HG03064 (cell line): ENCODE measurements around the gene TSSK3.

Experiments
- ATAC-seq: cut with Tn5 transposase; IDR thresholded peaks from one replicate; pipeline ENCODE4 v1.9.1; 2021; ENCODE audit warnings: low read depth; ENCODE audit not compliant: unreplicated experiment

The TSSK3 gene, protein sequence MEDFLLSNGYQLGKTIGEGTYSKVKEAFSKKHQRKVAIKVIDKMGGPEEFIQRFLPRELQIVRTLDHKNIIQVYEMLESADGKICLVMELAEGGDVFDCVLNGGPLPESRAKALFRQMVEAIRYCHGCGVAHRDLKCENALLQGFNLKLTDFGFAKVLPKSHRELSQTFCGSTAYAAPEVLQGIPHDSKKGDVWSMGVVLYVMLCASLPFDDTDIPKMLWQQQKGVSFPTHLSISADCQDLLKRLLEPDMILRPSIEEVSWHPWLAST

DNA sequence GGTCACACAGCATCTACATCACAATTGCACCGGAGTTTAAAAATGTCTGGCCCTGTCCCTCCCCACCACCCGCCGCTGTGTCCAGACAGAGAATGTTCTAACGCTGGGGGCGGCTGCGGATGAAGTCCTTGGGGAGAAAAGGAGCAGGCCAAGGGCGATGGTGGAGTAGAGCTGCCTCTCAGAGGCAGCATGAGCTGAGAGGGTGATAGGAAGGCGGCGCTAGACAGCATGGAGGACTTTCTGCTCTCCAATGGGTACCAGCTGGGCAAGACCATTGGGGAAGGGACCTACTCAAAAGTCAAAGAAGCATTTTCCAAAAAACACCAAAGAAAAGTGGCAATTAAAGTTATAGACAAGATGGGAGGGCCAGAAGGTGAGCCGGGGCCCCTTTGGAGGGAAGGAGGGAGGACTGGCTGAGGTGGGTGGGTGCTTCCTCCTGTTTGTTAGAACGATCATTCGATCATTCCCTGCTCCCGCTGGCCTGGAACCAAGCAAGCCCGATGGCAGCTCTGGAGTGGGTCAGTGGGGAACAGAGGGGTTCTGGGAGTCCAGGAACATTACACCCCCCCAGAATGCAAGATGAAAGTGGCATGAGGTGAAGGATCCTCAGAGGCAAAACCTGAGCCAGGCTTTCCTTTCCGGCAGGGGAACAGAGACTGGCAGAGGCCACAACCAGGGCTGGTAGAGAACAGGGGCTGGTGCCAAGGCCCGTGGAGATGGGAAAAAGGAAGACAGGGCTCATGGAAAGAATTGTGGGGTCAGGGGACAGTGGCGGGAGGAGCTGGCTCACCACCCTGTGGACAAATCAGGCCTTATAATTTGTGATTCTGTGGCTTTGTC is at the start of gene TSSK3, which contains the start of gene FAM229A:
Gene TSSK3 (plus strand): TSS at position 66 of the 840 bp plus-strand sequence. CDS start 163 bp downstream, at position 229.
Gene FAM229A (minus strand): TSS at position 12 of the 840 bp plus-strand sequence. CDS start 394 bp downstream, outside the sequence.
- ATAC-seq, result no peak

DNA sequence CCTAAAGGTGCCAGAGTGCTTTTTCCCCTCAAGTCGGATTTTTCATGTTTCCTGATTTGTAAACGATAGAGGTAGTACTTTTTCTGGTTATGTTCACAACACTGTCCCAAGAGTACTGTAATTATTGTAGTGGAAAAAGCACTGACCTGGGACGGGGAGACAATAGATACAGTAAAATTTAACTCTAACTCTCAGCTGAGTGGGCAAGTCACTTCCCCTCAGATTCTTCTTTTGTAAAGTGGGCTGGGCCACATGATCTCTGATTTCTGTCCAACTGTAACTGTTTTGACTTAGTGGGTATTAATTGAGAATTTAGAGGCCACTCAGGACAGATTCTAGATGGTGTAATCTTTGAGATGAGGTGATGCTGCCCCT is 45.4 kb upstream of the TSSK3 start:
- ATAC-seq, result no peak

DNA sequence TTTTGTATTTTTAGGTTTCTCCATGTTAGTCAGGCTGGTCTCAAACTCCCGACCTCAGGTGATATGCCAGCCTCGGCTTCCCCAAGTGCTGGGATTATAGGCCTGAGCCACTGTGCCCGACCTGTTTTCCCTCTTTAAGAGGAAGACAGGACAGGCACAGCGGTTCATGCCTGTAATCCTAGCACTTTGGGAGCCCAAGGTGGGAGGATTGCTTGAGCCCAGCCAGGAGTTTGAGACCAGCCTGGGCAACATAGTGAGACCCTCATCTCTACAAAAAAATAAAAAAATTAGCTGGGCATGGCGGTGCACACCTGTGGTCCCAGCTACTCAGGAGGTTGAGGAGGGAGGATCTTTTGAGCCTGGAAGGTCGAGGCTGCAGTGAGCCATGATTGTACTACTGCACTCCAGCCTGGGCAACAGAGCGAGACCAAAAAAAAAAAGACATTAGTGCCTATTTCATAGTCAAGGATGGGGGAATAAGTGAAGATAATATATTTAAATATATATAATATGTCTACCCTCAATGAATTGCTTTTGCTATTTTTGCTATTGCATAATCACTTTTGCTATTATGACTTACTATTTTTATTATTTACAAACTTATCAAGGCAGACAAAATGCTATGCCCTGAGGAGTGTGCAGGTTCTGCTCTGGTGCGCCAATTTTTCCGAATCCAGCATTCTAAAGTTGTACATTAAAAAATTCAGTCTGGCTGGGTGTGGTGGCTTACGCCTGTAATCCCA is 44.0 kb upstream of the TSSK3 start:
- ATAC-seq, result no peak

DNA sequence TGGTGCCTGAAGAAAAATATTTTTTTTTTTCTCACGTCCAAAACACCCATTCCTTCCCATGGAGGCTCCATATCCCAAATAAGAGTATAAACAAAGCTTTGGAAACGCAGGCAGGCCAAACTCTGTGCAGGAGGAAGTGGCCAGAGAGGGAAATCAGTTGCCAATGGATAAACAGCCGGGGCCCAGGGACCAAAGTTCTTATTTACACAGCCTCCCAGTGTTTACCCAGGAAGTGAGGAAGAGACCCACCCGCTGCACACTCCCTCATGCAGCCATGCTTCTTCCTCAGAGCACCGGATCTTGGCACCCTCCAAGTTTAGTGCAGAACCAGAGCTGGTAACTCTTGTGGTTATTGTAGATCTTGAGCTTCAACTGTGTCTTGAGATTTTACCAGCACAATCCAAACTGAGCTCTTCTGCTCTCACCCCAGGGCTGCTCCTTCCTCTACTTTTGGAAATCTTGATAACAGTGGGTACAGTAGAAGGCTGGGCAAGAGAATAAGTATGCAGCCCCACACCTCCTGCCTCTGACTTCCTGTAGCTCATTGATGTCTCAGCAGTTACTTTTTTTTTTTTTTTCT is 40.5 kb upstream of the TSSK3 start:
- no peak for ATAC-seq

DNA sequence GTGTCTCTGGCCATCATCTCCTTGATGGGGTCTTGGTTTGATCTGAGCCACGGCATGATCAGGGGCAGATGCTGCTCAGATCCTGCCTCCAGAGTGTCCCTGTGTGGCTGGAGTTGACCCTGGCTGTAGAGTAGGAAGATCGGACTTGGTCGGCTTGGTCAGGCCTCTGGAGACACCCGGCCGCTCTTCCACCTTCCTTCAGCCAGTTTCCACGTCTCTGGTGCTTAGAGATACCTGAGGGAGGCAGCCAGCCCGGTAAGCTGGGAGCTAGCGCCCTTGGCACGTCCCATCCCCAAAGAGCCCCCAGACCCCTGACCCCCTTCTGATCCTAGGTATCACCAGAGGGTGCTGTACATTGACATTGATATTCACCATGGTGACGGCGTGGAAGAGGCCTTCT is 35.1 kb upstream of the TSSK3 start:
- ATAC-seq, result no peak

DNA sequence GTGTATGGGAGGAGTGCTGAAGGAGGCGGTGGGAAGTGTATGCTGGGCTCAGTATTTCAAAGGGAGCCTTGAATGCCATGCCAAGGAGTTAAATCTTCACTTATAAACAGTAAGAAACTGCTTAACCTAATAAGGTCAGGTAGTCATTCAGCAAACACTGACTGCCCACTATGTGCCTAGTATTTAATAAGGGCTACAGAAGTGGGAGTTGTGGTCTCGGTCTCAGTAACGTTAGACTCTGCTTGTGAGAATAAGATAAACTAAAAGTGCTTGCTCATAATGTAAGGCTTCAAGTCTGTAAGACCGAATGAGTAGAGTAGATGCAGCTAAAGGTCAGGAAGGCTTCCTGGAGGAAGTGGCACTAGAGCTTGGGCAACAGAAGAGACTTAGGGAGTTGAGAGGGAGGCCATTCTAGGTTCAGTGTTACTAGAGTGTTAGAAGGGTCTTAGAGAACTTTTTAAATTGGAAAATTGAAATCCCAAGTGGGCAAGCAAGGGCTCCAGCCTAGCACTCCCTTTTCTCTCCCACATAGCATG is 32.3 kb upstream of the TSSK3 start:
- no peak for ATAC-seq

DNA sequence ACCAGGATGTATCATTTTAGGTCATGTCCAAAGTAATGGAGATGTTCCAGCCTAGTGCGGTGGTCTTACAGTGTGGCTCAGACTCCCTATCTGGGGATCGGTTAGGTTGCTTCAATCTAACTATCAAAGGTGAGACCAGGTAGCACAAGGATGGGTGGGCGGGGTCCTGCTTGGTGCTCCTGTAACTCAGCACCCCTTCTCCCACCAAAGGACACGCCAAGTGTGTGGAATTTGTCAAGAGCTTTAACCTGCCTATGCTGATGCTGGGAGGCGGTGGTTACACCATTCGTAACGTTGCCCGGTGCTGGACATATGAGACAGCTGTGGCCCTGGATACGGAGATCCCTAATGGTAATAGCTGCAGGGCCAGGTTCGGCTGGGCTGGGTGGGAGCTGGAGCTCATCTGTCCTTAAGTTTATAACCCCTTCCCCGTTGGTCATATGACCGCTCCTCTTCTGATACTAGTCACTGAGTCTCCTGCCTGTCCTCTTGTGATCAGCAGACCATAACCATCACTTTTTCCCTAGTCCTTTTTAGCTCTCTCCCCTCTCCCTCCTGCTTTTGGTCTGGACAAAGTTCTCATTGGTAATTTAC is 31.7 kb upstream of the TSSK3 start:
- ATAC-seq, result no peak

DNA sequence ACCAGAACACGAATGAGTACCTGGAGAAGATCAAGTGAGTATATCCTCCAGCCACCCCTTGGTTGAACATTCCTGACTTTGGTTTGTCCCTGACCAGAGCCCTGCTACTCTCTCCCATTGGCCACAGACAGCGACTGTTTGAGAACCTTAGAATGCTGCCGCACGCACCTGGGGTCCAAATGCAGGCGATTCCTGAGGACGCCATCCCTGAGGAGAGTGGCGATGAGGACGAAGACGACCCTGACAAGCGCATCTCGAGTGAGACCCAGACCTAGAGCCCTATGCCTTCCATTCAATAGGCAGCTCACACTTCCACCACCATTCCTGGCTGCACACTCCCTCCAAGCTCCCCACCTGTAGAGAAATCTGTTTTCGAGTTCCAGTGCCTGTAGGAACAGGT is 30.8 kb upstream of the TSSK3 start:
- ATAC-seq, result no peak

DNA sequence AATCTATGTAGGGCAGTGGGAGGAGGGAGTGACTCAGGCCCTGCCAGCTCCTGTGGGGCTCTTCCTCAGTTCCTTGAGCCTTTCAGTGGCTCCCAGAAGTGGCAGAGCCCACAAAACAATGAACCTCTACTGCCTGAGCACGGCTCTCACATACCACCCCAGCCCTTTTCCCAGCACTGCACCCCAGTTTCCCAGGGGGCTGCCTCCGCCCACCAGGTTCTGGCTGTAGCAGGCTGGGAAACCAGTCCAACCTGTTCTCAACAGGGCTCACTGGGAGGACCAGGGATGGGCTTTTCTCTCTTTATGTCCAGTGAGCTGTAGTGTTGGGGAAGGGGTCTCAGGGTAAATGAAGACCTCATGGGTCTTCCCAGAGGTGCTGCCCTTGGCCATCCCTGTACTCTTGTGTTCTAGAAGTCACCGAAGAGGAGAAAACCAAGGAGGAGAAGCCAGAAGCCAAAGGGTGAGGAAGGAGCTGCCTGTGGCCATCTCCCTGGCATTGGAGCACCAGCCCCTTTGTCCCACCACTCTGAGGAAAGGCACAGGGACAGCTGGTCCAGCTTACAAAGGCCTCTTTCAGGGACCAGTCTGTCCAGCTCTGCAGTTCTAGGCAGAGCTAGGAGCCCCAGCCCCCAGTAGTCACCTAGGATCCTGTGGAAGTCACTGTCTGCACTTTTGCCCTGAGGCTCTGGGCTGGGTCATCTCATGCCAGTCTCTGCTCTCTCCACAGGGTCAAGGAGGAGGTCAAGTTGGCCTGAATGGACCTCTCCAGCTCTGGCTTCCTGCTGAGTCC is 29.9 kb upstream of the TSSK3 start:
- no peak for ATAC-seq

DNA sequence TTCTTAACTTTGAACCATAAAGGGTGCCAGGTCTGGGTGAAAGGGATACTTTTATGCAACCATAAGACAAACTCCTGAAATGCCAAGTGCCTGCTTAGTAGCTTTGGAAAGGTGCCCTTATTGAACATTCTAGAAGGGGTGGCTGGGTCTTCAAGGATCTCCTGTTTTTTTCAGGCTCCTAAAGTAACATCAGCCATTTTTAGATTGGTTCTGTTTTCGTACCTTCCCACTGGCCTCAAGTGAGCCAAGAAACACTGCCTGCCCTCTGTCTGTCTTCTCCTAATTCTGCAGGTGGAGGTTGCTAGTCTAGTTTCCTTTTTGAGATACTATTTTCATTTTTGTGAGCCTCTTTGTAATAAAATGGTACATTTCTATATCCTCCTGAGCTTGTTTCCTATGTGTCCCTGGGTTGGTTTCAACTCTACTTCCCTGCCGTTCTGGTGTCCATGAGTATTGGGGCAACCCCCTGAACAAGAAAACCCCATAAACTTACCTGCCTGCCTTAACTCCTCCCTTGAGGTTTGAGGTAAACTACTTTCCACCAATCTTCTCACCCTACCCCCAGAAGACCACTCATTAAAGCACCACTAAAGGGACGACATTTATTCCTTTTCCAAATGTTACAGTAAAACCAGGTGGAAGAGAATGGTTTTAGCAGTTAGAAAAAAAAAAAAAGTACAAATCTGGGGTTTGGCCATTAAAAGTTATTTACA is 28.9 kb upstream of the TSSK3 start:
- no peak for ATAC-seq

DNA sequence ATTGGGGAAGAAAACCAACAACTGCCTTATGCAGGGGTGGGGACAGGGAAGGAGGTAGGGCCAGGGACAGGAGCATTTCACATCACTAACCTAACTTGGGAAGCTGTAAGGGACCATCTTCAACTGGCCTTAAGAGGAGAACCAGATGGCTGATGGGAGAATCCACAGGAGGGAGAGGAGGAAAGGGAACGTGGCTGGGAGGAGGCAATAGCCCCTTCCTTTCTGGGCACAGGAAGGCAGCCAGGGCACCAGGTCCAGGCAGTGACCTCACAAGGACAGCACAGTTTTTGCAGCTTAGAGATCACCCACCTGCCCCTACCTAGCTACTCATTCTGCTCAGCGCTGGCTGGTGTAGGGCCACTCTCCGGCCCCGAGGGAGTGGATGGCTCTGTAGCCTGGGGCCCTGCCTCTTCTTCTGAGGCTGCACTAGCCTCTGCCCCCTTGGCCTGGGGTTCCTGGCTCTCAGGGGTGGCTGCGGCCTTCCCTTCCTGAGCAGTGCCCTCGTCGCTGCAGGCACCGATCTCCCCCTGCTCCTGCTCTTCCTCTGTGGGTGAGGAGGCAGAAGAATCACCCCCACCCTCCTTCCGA is 28.0 kb upstream of the TSSK3 start:
- ATAC-seq, result no peak

DNA sequence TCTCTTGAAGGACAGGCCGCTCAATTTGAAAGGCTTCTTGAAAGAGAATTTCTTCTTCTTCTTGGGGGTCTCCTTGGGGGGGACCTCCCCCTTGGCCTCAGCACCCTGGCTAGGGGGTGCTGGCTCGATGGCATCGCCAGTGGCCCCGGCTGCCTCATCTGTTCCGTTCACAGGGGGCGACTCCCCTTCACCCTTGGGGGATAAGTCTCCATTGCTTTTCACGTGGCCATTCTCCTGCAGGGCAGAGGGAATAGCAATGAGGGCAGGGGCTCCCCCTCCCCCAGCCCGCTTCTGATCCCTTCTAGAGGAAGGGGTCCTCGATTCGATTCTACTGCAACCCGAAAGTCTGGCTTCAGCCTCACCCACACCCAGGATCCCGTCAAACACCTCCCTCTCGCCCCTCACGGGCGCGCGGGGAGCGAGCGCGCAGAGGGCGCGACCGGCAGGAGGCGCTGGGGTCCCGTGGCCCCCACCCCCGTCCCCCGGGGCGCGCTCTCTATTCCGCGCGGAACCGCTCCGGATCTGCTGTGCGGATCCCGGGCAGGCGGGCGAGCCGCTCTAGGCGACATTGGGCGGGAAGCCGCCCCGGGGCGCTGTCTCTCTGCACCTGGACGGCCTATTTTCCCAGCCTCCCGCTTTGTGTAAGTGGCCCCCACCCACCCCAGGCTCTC is 27.3 kb upstream of the TSSK3 start:
- no peak for ATAC-seq

DNA sequence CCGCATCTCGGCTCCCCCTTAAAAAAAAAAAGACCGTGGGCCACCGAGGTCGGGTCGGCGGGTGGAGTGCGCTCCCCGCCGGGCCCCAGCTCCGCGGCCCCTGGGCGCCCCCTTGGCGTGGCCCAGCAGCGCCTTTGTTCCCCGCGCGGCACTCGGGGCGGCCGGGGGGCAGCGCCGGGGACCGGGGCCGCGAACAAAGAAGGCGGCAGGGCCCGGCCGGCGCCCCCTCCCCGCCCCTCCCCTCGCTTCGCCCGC is 26.9 kb upstream of the TSSK3 start:
- no peak for ATAC-seq

DNA sequence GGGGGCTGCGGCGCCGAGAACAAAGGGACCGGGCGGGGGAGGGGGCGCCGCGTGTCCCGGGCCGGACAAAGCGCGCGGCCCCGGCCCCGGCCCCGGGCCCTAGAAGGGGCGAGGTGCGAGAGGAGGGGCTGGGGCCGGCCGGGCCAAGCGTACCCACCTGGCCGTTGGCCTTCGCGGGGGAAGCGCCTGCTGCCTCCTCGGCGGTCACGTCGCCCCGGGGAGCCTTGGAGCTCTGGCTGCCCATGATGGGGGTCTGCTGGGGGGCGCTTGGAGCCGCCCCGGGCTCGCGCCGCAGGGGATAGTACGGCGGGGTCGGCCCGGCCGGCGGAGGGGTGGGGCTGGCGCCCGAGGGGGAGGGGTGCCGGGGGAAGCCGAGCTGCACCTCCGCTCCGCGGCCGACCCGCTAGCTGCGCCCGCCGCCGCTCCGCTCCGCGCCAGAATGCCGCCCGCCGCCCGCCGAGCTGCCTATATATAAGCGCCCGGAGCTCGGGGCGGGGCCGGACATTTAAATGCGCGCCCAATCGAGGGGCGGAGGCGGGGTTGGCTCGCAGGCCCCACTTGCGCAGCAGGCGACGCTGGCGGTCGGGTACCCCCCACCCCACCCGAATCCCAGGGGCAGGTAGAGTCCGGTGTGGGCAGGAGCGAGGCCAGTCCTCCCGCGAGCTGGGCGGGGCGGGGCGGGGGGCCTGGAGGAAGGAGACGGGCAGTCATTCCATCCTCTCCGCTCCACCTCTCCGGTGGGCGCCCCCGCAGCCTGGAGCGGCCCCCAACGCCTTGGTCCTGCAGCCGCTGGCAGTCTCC is 26.3 kb upstream of the TSSK3 start, which contains the start of gene MARCKSL1:
Gene MARCKSL1 (minus strand): TSS at position 444 of the 801 bp plus-strand sequence. CDS start 200 bp downstream, at position 244.
- ATAC-seq, result no peak

DNA sequence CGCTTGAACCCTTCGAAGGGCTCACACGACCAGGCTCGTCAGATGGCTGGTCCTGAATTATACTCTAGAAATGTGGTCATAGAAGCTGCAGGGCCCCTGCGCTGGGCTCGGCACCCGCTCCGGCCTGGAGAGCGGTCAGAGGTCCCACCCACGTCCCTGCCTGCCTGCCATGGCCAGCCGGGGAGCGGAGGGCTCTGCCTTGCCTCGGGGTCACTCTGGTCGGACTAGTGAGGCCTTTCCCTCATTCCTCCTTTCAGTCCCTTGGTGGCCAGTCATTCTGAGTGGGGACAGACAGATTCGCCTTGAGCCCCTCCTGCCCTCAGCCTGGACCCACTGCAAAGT is 25.8 kb upstream of the TSSK3 start:
- no peak for ATAC-seq

DNA sequence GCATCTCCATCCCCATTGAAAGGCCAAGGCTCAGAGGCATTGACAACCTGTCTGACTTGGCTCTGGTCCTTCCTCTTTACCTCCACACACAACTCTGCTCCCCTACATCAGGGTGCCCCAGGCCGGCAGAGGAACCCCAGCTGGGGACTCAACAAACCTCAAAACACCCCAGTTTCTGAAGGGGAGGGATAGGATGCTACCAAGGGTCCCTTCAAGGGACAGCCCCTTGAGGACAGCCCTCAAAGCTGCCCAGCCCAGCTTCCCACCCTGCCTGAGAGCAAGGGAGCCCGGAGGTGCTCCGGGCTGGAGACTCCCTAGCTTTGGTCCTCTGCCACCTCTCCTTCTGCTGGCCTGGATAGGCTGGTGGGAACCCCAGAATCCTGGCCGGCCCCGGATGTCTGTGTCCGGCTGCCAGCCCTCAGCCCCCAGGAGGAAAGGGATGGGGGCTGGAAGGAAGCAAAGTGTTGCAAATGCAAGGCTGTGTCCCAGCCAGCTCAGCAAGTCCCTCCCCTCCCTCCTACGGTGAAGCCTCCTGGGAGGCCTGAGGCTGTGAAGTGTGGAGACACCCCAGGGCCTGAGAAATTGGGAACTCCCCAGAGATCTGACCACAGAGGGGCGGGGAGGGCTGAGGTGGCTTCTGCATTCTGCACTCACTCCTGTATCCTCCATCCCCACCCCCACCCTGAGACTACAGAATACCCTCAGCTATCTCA is 25.2 kb upstream of the TSSK3 start:
- ATAC-seq, result no peak
